ENCODE data around the gene CFAP97D2.

DNA sequence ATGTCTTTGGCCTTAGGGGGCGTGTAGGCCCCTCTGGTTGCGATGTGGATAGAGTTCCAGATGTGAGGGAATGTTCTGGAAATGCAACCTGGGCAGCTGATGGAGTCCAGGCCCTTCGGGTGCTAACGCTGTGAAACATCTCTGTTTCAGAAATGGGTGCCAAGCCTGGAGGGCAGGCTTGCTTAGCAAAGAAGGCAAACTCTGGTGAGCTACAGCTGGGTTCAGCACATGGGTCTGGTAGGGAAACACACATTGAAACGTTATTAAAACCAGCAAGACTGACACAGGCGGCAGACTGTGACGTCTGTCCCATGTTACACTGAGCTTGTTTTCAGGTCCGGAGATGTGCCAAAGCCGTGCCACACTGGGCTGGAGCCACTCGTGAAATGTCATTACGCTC is 47.0 kb downstream of the CFAP97D2 start:
- TF ChIP-seq EP300 (IDR thresholded peaks at IDR 0.05): no peak
- no peak for TF ChIP-seq CTCF (IDR thresholded peaks at IDR 0.05)
